ENCODE results near the gene WNT9A.

DNA sequence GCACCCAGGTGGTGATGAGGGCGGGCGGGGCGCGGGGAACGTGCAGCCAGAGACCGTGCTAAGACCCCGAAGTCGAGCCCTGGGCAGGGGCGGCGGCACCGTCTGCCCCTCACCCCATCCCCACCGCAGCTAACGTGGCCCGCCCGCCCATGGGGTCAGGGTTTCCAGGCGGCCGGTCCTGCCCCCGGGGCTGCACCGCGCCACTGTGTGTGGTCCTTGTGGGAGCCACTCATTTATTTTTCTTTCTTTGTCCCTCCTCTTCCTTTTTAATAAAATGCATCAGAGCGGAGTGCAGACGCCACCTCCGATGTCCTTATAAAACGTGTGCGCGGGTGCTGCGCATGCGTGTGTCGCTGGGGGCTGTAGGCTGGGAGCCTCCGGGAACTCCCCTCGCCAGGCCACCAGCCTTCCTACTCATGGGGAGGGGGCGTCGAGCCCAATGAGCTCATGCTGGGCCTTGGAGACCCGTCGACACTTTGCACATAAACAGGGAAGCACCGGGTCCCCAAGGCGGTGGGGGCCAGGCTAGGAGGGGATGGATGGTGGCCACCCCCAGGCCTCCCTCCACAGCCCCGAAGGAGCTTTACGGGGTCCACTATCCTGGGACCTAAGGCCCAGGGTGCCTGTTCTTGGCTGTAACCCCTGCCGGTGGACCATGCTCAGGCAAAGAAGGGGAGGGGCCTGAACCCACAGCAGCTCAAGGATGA is 59.9 kb downstream of the WNT9A start:
- TF ChIP-seq, protein P1, sequence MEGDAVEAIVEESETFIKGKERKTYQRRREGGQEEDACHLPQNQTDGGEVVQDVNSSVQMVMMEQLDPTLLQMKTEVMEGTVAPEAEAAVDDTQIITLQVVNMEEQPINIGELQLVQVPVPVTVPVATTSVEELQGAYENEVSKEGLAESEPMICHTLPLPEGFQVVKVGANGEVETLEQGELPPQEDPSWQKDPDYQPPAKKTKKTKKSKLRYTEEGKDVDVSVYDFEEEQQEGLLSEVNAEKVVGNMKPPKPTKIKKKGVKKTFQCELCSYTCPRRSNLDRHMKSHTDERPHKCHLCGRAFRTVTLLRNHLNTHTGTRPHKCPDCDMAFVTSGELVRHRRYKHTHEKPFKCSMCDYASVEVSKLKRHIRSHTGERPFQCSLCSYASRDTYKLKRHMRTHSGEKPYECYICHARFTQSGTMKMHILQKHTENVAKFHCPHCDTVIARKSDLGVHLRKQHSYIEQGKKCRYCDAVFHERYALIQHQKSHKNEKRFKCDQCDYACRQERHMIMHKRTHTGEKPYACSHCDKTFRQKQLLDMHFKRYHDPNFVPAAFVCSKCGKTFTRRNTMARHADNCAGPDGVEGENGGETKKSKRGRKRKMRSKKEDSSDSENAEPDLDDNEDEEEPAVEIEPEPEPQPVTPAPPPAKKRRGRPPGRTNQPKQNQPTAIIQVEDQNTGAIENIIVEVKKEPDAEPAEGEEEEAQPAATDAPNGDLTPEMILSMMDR (IDR thresholded peaks at IDR 0.05) = no peak
- peak; percentile 75 for TF ChIP-seq POLR2AphosphoS5 (IDR thresholded peaks at IDR 0.05)
